Panc1 (cell line): Measurements from ENCODE around the gene PAWR. TPM values are rescaled to one million over a fixed set of nuclear protein-coding genes. Genes with fewer than 3 reads are reported as not detected.

Experiments
- ATAC-seq: fragments of 200-7000 bp; cut with Tn5 transposase; 2 replicates; pipeline ENCODE4 v1.9.1; 2020; ENCODE audit warnings: mild to moderate bottlenecking, moderate library complexity
- Bru-seq: library from RNA; stranded (reverse); fragments of 400-500 nt; gene quantifications from one replicate; lab custom pipeline; 2021; lab: Mats Ljungman, UMichigan
- BruChase-seq, 2 experiments: library from RNA; stranded (reverse); fragments of 400-500 nt; gene quantifications; one replicate each; lab custom pipeline; 2021; lab: Mats Ljungman, UMichigan
- BruUV-seq: library from RNA; stranded (reverse); fragments of 400-500 nt; replicated peaks from 2 replicates; lab custom pipeline; 2021; lab: Mats Ljungman, UMichigan
- CTCF ChIA-PET: fragments of 300-600 bp; sonication (Branson Sonifier 250); formaldehyde crosslinking; loops from one replicate; lab custom pipeline; 2022; ENCODE audit warnings: antibody characterized with exemption; lab: Charles Lee
- POLR2A ChIA-PET: fragments of 300-600 bp; sonication (Branson Sonifier 250); formaldehyde crosslinking; loops from one replicate; lab custom pipeline; 2022; ENCODE audit warnings: antibody characterized with exemption; lab: Charles Lee
- DNase-seq: peaks from one replicate; pipeline ENCODE4 v3.0.0-alpha.2; 2010; ENCODE audit warnings: low read depth, low spot score
- H3K27ac ChIP-seq: 2 replicates; pipeline ENCODE4 v1.5.1; 2011; ENCODE audit warnings: mild to moderate bottlenecking, low read length, inconsistent platforms
- H3K27me3 ChIP-seq: fragments of 200-500 bp; sonication (Bioruptor generic); 2 replicates; pipeline ENCODE4 v1.6.0; 2014; ENCODE audit warnings: low read length, inconsistent platforms; ENCODE audit not compliant: control insufficient read depth, insufficient read depth
- H3K36me3 ChIP-seq: fragments of 200-500 bp; sonication (Bioruptor generic); 2 replicates; pipeline ENCODE4 v1.5.1; 2014; ENCODE audit warnings: inconsistent platforms, mild to moderate bottlenecking, low read length, moderate library complexity; ENCODE audit not compliant: control insufficient read depth, insufficient read depth
- H3K4me1 ChIP-seq: 2 replicates; pipeline ENCODE4 v1.5.1; 2011; ENCODE audit warnings: inconsistent platforms, mild to moderate bottlenecking, low read length, moderate library complexity; ENCODE audit not compliant: control insufficient read depth, insufficient read depth
- H3K4me3 ChIP-seq, 2 experiments: 2 replicates each; pipeline ENCODE4 v1.5.1; 2011 to 2012; ENCODE audit warnings: low read depth in 2 of 2, low read length in 2 of 2, mild to moderate bottlenecking in 2 of 2, inconsistent platforms in 1 of 2, moderate library complexity in 1 of 2
- H3K9me3 ChIP-seq: fragments of 200-500 bp; sonication (Bioruptor generic); 2 replicates; pipeline ENCODE4 v1.5.1; 2014; ENCODE audit warnings: low read depth, mild to moderate bottlenecking, inconsistent platforms, low read length, moderate library complexity; ENCODE audit not compliant: control insufficient read depth, insufficient read depth
- CTCF ChIP-seq: fragments of 450-650 bp; IDR thresholded peaks from 2 replicates; pipeline ENCODE4 v1.5.1; 2017; ENCODE audit warnings: mild to moderate bottlenecking
- POLR2AphosphoS5 ChIP-seq: IDR thresholded peaks from 2 replicates; pipeline ENCODE4 v1.6.1; 2012; ENCODE audit warnings: mild to moderate bottlenecking, low read depth, low read length, moderate library complexity
- SIN3A ChIP-seq: IDR thresholded peaks from 2 replicates; pipeline ENCODE4 v1.6.1; 2012; ENCODE audit warnings: low read depth, mild to moderate bottlenecking, low read length, moderate library complexity, borderline replicate concordance; ENCODE audit not compliant: insufficient read depth
- TCF7L2 ChIP-seq: IDR thresholded peaks from 2 replicates; pipeline ENCODE4 v1.6.1; 2011; ENCODE audit warnings: mild to moderate bottlenecking, low read depth, low read length, inconsistent platforms
- in situ Hi-C: cut with HindIII; loops from 2 replicates; pipeline ENCODE4 v1.10.0; 2016; ENCODE audit warnings: low sequenced_read_pairs, low pct_unique_long_range_greater_than_20kb
- intact Hi-C: fragments of 100-400 bp; cut with micrococcal nuclease; formaldehyde crosslinking; loops from one replicate; pipeline ENCODE4 v1.10.0; 2022; ENCODE audit not compliant: unreplicated experiment
- long read RNA-seq: library from polyadenylated mRNA; unstranded; transcript quantifications from one replicate; pipeline ENCODE4 v2.0.0, GENCODE V29; 2021; ENCODE audit not compliant: unreplicated experiment
- polyA plus RNA-seq: library from polyadenylated mRNA; unstranded; fragments of >200 nt; gene quantifications from one replicate; pipeline ENCODE4 v1.2.1, GENCODE V29; 2012; ENCODE audit warnings: missing spikeins; ENCODE audit not compliant: insufficient read length
- total RNA-seq: library from RNA; stranded (reverse); gene quantifications from one replicate; pipeline ENCODE4 v1.2.1, GENCODE V29; 2021; ENCODE audit not compliant: unreplicated experiment
- TF ChIP-seq, protein P1 (sequence below), 2 experiments: IDR thresholded peaks; 2 replicates each; pipeline ENCODE4 v1.6.1; 2011 to 2012; ENCODE audit warnings: low read depth in 2 of 2, control low read depth in 1 of 2, low read length in 1 of 2, mild to moderate bottlenecking in 1 of 2, moderate library complexity in 1 of 2; ENCODE audit not compliant: insufficient read depth in 1 of 2

The PAWR gene
- 142 TPM for total RNA-seq
- 55.9 TPM for polyA plus RNA-seq
- Bru-seq, nascent RNA, result percentile 96 among the genes with signal in this experiment
- BruChase-seq, experiment 1, labeled RNA remaining after a 2-hour chase, result percentile 88 among the genes with signal in this experiment
- percentile 89 among the genes with signal in this experiment for BruChase-seq, experiment 2, labeled RNA remaining after a 6-hour chase
- long read RNA-seq, full-length matches to known transcripts, result 31 of 173 reads
- long read RNA-seq, partial matches to known transcripts, result 80 of 173 reads
- long read RNA-seq, other reads (novel, unspliced or antisense), result 62 of 173 reads

DNA sequence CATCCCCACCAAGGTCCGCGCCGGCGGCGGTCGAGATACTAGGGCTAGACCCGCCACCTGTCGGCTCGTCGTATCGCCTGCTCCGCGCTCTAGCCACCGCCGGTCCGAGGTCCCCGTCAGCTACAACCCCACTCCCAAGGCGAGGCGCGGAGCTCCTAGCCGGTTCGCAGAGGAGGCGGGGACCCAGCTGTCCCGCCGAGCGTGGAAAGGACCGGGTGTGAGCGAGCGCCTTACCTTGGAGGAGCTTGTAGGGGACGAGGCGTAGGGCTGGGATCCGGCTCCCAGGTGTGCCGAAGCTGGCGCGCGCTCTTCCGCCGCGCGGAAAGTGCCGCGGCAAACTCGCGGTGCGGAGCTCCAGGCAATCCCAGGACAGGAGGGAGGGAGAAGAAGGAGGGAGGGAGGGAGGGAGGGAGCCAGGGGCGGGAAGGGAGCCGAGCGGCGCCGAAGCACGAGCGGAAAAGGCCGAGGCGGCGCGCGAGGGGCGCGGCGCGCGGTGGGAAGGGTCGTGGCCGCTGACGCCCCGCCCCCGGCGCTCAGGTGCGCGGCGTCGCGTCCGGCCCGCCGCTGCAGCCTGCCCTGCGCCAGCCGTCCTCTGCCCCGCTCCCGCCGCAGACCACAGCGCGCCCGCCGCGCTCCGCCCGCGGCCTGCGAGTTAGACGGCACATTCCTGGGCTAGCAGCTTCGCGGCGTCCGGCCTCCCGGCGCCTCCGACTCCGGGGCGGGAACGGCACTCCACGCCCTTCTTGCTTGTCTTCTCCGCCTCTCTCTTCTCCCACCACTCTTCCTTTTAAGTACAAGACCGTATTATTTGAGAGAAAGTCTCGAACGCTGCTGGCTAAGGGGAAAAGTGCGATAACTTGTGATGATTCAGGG is at the start of gene PAWR:
TSS of gene PAWR (minus strand) at position 327 of the 873 bp plus-strand sequence. CDS start 720 bp downstream, outside the sequence.
- intact Hi-C loops (loop anchor here (2.0 kb wide), 1 partner anchor 270 kb away; no protein-coding TSS in a partner anchor), in situ Hi-C loops (no loop called here)
- CTCF ChIA-PET, result interaction anchor here (0.7 kb wide), 1 partner anchor 58 kb away, joined by 3 read pairs; no protein-coding TSS in a partner anchor
- no peaks in the 10 kb centered on the region for H3K9me3 ChIP-seq
- TF ChIP-seq, protein P1, sequence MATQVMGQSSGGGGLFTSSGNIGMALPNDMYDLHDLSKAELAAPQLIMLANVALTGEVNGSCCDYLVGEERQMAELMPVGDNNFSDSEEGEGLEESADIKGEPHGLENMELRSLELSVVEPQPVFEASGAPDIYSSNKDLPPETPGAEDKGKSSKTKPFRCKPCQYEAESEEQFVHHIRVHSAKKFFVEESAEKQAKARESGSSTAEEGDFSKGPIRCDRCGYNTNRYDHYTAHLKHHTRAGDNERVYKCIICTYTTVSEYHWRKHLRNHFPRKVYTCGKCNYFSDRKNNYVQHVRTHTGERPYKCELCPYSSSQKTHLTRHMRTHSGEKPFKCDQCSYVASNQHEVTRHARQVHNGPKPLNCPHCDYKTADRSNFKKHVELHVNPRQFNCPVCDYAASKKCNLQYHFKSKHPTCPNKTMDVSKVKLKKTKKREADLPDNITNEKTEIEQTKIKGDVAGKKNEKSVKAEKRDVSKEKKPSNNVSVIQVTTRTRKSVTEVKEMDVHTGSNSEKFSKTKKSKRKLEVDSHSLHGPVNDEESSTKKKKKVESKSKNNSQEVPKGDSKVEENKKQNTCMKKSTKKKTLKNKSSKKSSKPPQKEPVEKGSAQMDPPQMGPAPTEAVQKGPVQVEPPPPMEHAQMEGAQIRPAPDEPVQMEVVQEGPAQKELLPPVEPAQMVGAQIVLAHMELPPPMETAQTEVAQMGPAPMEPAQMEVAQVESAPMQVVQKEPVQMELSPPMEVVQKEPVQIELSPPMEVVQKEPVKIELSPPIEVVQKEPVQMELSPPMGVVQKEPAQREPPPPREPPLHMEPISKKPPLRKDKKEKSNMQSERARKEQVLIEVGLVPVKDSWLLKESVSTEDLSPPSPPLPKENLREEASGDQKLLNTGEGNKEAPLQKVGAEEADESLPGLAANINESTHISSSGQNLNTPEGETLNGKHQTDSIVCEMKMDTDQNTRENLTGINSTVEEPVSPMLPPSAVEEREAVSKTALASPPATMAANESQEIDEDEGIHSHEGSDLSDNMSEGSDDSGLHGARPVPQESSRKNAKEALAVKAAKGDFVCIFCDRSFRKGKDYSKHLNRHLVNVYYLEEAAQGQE (IDR thresholded peaks at IDR 0.05; ENCODE audit: insufficient read depth in 1 of 2, low read depth in 2 of 2, low read length in 1 of 2), result no peak
- TF ChIP-seq TCF7L2 (no peak), CTCF (peak; percentile 54), SIN3A (peak; percentile 41), POLR2AphosphoS5 (no peak; the same call in none of the 2 replicates)
- H3K36me3 ChIP-seq, result no peaks in the 10 kb centered on the region; the same call in none of the 2 replicates
- H3K27me3 ChIP-seq, result no peaks in the 10 kb centered on the region
- BruUV-seq, result no TSS peak
- peak within 1 kb of the TSS; percentile 98 for H3K27ac ChIP-seq
- DNase-seq (peak; percentile 69), ATAC-seq (peak; percentile 86)
- H3K4me3 ChIP-seq, result peak within 1 kb of the TSS; percentile 73 to 91
- POLR2A ChIA-PET, result interaction anchor here (0.6 kb wide), 2 partner anchors 195 to 271 kb away, joined by 3 to 7 read pairs; no protein-coding TSS in a partner anchor
- peaks cover 27% of the 10 kb centered on the region for H3K4me1 ChIP-seq

DNA sequence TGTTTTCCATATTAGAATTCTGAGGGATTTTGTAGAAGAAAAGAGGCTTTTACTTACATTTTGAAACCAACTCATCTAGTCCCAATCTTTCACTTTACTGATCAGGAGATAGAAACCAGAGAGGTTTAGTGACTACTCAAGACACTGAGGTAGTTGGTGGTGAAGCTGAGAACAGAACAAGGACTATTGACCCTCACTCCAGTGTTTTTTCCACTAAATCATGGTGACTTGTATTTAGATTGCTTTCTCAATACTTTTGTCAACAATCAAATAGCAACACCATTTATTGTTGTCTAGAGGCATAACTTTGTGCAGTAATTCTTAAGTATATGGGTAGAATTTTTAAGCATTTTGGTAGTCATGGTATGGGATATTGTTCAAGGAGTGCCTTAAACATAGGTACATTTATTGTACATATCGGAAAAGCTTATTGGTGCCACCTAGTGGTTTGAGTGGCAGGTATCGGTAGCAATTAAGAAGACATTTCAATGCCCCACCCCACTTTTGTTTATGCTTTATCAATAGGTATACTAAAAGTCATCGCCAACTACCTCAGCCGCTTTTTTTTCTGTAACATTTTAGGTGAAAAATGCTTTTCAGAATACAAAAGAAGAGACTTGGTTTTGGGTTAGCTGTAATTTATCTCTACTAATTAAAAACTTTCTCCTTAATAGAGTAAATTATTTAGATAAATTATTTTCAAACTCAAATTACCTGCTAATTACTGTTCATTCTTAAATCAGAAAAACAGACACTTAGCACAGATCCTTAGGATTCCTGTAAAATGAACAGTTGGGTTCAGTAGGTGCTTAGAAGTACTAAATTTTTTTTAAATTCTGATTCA is 47.3 kb upstream of the PAWR start:
- Histone ChIP-seq H3K36me3 (no peaks in the 10 kb centered on the region), H3K27ac (peak overlapping the region; percentile 25; the same call in 1 of the 2 replicates), H3K9me3 (no peaks in the 10 kb centered on the region), H3K27me3 (no peaks in the 10 kb centered on the region), H3K4me3 (no peak overlapping the region), H3K4me1 (no peaks in the 10 kb centered on the region)
- POLR2A ChIA-PET, result no interaction called here
- ATAC-seq (peak; percentile 90), DNase-seq (peak; percentile 27)
- in situ Hi-C loops, result no loop called here
- TF ChIP-seq SIN3A (no peak), CTCF (peak; percentile 73; the same call in 1 of the 2 replicates)
- CTCF ChIA-PET, result interaction anchor here (0.6 to 0.7 kb wide), 3 partner anchors 10 to 214 kb away, joined by 3 to 7 read pairs (median 5); no protein-coding TSS in a partner anchor
- no TSS peak for BruUV-seq
- intact Hi-C loops, result loop anchor here (5.0 kb wide), 3 partner anchors 181 to 331 kb away; no protein-coding TSS in a partner anchor
